Esophagus squamous epithelium (tissue), 4 donors: ENCODE results near the gene KAZN.

Experiments
- CTCF ChIP-seq, 6 experiments: fragments of 450-650 bp in 4 of 6; fragments of 200-600 bp in 2 of 6; sonication (generic) in 2 of 6; IDR thresholded peaks; one replicate each; pipeline ENCODE4 v1.5.1; 2016 to 2019; ENCODE audit warnings: antibody characterized with exemption in 6 of 6, mild to moderate bottlenecking in 4 of 6, moderate library complexity in 4 of 6
- POLR2A ChIP-seq, 4 donors: fragments of 450-650 bp; IDR thresholded peaks; one replicate each; pipeline ENCODE4 v1.6.1; 2017; ENCODE audit warnings: antibody characterized with exemption in 4 of 4, mild to moderate bottlenecking in 4 of 4, moderate library complexity in 3 of 4

GRCh38 chr1:15145327-15145726, 546.8 kb downstream of the KAZN start:
- TF ChIP-seq POLR2A (IDR thresholded peaks at IDR 0.05) (no peak), CTCF (IDR thresholded peaks at IDR 0.05) (no peak)
